Myocyte (in vitro differentiated cells): ENCODE data around the gene MTR. TPM values are rescaled to one million over a fixed set of nuclear protein-coding genes. Genes with fewer than 3 reads are reported as not detected.

Experiments
- DNase-seq: peaks from one replicate; pipeline ENCODE4 v3.0.0-alpha.2; 2012; ENCODE audit warnings: low read depth
- total RNA-seq: library from RNA; depleted of rRNA; stranded (reverse); fragments of >200 nt; gene quantifications from 2 replicates; pipeline ENCODE4 v1.2.3, GENCODE V29; 2014

Gene MTR
- total RNA-seq, 1 donor from 2014 or later = 22.9 TPM

- peak; percentile 73 for DNase-seq
These were observed 67.6 kb downstream of the MTR start for GRCh38 chr1:236862615-236863211.

GRCh38 chr1:236864211-236864610, 69.1 kb downstream of the MTR start:
- DNase-seq = no peak

- DNase-seq = no peak
These were observed 70.1 kb downstream of the MTR start for GRCh38 chr1:236864996-236865817.

GRCh38 chr1:236865818-236866155, 70.7 kb downstream of the MTR start:
- no peak for DNase-seq

GRCh38 chr1:236868625-236869467, 73.8 kb downstream of the MTR start:
- DNase-seq = peak; percentile 46

GRCh38 chr1:236869911-236870310, 74.8 kb downstream of the MTR start:
- DNase-seq = no peak

GRCh38 chr1:236870721-236871120, 75.6 kb downstream of the MTR start:
- DNase-seq = no peak

GRCh38 chr1:236872075-236872666, 77.1 kb downstream of the MTR start:
- DNase-seq = no peak

- DNase-seq = no peak
These were observed 80.9 kb downstream of the MTR start for GRCh38 chr1:236875975-236876374.

- no peak for DNase-seq
These were observed 82.6 kb downstream of the MTR start for GRCh38 chr1:236877661-236878060.

- DNase-seq = no peak
These were observed 85.1 kb downstream of the MTR start for GRCh38 chr1:236880209-236880608.

GRCh38 chr1:236882678-236883077, 87.6 kb downstream of the MTR start:
- peak; percentile 49 for DNase-seq

- no peak for DNase-seq
These were observed 91.1 kb downstream of the MTR start for GRCh38 chr1:236886199-236886598.

- DNase-seq = no peak
These were observed 92.0 kb downstream of the MTR start for GRCh38 chr1:236887081-236887480.

- DNase-seq = no peak
These were observed 93.0 kb downstream of the MTR start for GRCh38 chr1:236888126-236888525.

GRCh38 chr1:236888903-236889302, 93.8 kb downstream of the MTR start:
- DNase-seq = no peak

- DNase-seq = no peak
These were observed 95.3 kb downstream of the MTR start for GRCh38 chr1:236890152-236891056.

GRCh38 chr1:236893626-236894545, 98.8 kb downstream of the MTR start:
- DNase-seq = no peak

GRCh38 chr1:236895665-236896387, 100.7 kb downstream of the MTR start:
- no peak for DNase-seq
